HCT116 (cell line): ENCODE results near the gene TFPT. TPM values are rescaled to one million over a fixed set of nuclear protein-coding genes. Genes with fewer than 3 reads are reported as not detected.

Experiments used
- ATAC-seq: fragments of 200-7000 bp; cut with Tn5 transposase; 2 replicates; pipeline ENCODE4 v1.9.1; 2020; ENCODE audit warnings: mild to moderate bottlenecking, moderate library complexity
- BruUV-seq: library from RNA; stranded (reverse); fragments of 400-500 nt; replicated peaks from 2 replicates; lab custom pipeline; 2021; lab: Mats Ljungman, UMichigan
- CTCF ChIA-PET: fragments of 300-600 bp; sonication (Branson Sonifier 250); formaldehyde crosslinking; loops from one replicate; lab custom pipeline; 2021; ENCODE audit warnings: antibody characterized with exemption; lab: Charles Lee
- POLR2A ChIA-PET: fragments of 300-600, 350-600 bp; sonication (Branson Sonifier 250); formaldehyde crosslinking; loops from one replicate; lab custom pipeline; 2021; ENCODE audit warnings: antibody characterized with exemption; lab: Charles Lee
- RAD21 ChIA-PET, 2 experiments: fragments of 300-600 bp; sonication (Branson Sonifier 250); formaldehyde crosslinking; loops; one replicate each; lab custom pipeline; 2023; ENCODE audit warnings: low total read pairs in 2 of 2; ENCODE audit not compliant: uncharacterized antibody in 2 of 2, unreplicated experiment in 2 of 2, low non-redundant PET in 1 of 2; lab: Charles Lee
- DNase-seq: peaks from one replicate; pipeline ENCODE4 v3.0.0-alpha.2; 2010; ENCODE audit warnings: low read depth, low spot score
- H2AFZ ChIP-seq: fragments of 200-600 bp; shearing (Covaris generic), sonication (generic); 2 replicates; pipeline ENCODE4 v1.6.1; 2017; ENCODE audit warnings: low read depth, mixed run types, mixed read lengths, antibody characterized with exemption, low read length; ENCODE audit not compliant: poor library complexity, severe bottlenecking
- H3K27ac ChIP-seq: 2 replicates; pipeline ENCODE4 v1.5.1; 2012; ENCODE audit warnings: low read depth, low read length
- H3K27me3 ChIP-seq: fragments of 200-600 bp; sonication (generic); 2 replicates; pipeline ENCODE4 v1.6.1; 2016; ENCODE audit warnings: mixed run types, low read length, mixed read lengths; ENCODE audit not compliant: insufficient read depth
- H3K36me3 ChIP-seq, 2 experiments: fragments of 200-500 bp in 1 of 2; fragments of 200-600 bp in 1 of 2; sonication (Bioruptor generic) in 1 of 2; sonication (generic) in 1 of 2; 2 replicates each; pipeline versions ENCODE4 v1.5.1 to v1.6.1; 2014 to 2016; ENCODE audit warnings: low read length in 2 of 2, inconsistent platforms in 1 of 2, mixed read lengths in 1 of 2, mixed run types in 1 of 2; ENCODE audit not compliant: insufficient read depth in 2 of 2, control insufficient read depth in 1 of 2
- H3K4me1 ChIP-seq, 2 experiments: fragments of 200-600 bp in 1 of 2; sonication (generic) in 1 of 2; 2 replicates each; pipeline versions ENCODE4 v1.5.1 to v1.6.1; 2012 to 2017; ENCODE audit warnings: low read length in 2 of 2, inconsistent platforms in 1 of 2, mild to moderate bottlenecking in 1 of 2, mixed read lengths in 1 of 2, mixed run types in 1 of 2, moderate library complexity in 1 of 2; ENCODE audit not compliant: insufficient read depth in 2 of 2, control insufficient read depth in 1 of 2
- H3K4me2 ChIP-seq: fragments of 200-600 bp; sonication (generic); 2 replicates; pipeline ENCODE4 v1.6.1; 2017; ENCODE audit warnings: mixed run types, low read length, mixed read lengths
- H3K4me3 ChIP-seq, 2 experiments: fragments of 200-600 bp in 1 of 2; sonication (generic) in 1 of 2; replicated peaks in 1 of 2; 2 replicates each; pipeline ENCODE4 v1.5.1; 2011 to 2016; ENCODE audit warnings: low read length in 2 of 2, control low read depth in 1 of 2, low read depth in 1 of 2, mild to moderate bottlenecking in 1 of 2, mixed read lengths in 1 of 2, mixed run types in 1 of 2
- H3K79me2 ChIP-seq: fragments of 200-600 bp; sonication (generic); 2 replicates; pipeline ENCODE4 v1.6.1; 2017; ENCODE audit warnings: mild to moderate bottlenecking, mixed run types, low read length, moderate library complexity, mixed read lengths; ENCODE audit not compliant: insufficient read depth
- H3K9ac ChIP-seq: fragments of 200-600 bp; sonication (generic); 2 replicates; pipeline ENCODE4 v1.6.1; 2016; ENCODE audit warnings: low read length, mixed read lengths
- H3K9me2 ChIP-seq: fragments of 200-600 bp; sonication (generic), shearing (Covaris generic); 2 replicates; pipeline ENCODE4 v1.6.1; 2017; ENCODE audit warnings: mixed run types, mild to moderate bottlenecking, moderate library complexity; ENCODE audit not compliant: insufficient read depth
- H3K9me3 ChIP-seq, 2 experiments: fragments of 200-500 bp in 1 of 2; fragments of 200-600 bp in 1 of 2; sonication (Bioruptor generic) in 1 of 2; sonication (generic) in 1 of 2; 2 replicates each; pipeline ENCODE4 v1.6.1; 2014 to 2017; ENCODE audit warnings: low read length in 2 of 2, mixed read lengths in 2 of 2, inconsistent platforms in 1 of 2, low read depth in 1 of 2, mild to moderate bottlenecking in 1 of 2, mixed run types in 1 of 2, moderate library complexity in 1 of 2; ENCODE audit not compliant: control insufficient read depth in 1 of 2, insufficient read depth in 1 of 2
- H4K20me1 ChIP-seq: fragments of 200-600 bp; sonication (generic), shearing (Covaris generic); 2 replicates; pipeline ENCODE4 v1.6.1; 2017; ENCODE audit warnings: mixed run types, mild to moderate bottlenecking, moderate library complexity; ENCODE audit not compliant: insufficient read depth
- ATF3 ChIP-seq: IDR thresholded peaks from 2 replicates; pipeline ENCODE4 v1.6.1; 2012
- CBX3 ChIP-seq: IDR thresholded peaks from 2 replicates; pipeline ENCODE4 v1.6.1; 2012; ENCODE audit warnings: low read depth
- CEBPB ChIP-seq: IDR thresholded peaks from 2 replicates; pipeline ENCODE4 v1.6.1; 2012; ENCODE audit warnings: low read depth
- EGR1 ChIP-seq: IDR thresholded peaks from 2 replicates; pipeline ENCODE4 v1.6.1; 2012; ENCODE audit warnings: low read depth
- JUND ChIP-seq: IDR thresholded peaks from 2 replicates; pipeline ENCODE4 v1.6.1; 2012
- SIN3A ChIP-seq: IDR thresholded peaks from 2 replicates; pipeline ENCODE4 v1.6.1; 2012; ENCODE audit warnings: low read depth
- SP1 ChIP-seq: IDR thresholded peaks from 2 replicates; pipeline ENCODE4 v1.6.1; 2012; ENCODE audit warnings: low read depth
- SRF ChIP-seq: IDR thresholded peaks from 2 replicates; pipeline ENCODE4 v1.6.1; 2012; ENCODE audit warnings: low read depth
- TCF7L2 ChIP-seq: IDR thresholded peaks from 2 replicates; pipeline ENCODE4 v1.7.0; 2011; ENCODE audit warnings: borderline replicate concordance, inconsistent platforms; ENCODE audit not compliant: insufficient read depth, insufficient read length; ENCODE audit errors: extremely low read depth
- ZBTB33 ChIP-seq: IDR thresholded peaks from 2 replicates; pipeline ENCODE4 v1.6.1; 2011; ENCODE audit warnings: mild to moderate bottlenecking, low read length, moderate library complexity; ENCODE audit not compliant: insufficient replicate concordance; ENCODE audit errors: extremely low read depth
- ZNF274 ChIP-seq: fragments of 200-500 bp; sonication (Bioruptor generic); IDR thresholded peaks from 2 replicates; pipeline ENCODE4 v1.6.1; 2014; ENCODE audit warnings: mild to moderate bottlenecking, low read depth, low read length, inconsistent platforms
- intact Hi-C: fragments of 100-400 bp; cut with micrococcal nuclease; formaldehyde crosslinking; loops from 2 replicates; pipeline ENCODE4 v1.10.0; 2022
- total RNA-seq: library from RNA; stranded (reverse); gene quantifications from one replicate; pipeline ENCODE4 v1.2.1, GENCODE V29; 2021; ENCODE audit not compliant: unreplicated experiment
- TF ChIP-seq, protein P1 (sequence below): IDR thresholded peaks from 2 replicates; pipeline ENCODE4 v1.6.1; 2012; ENCODE audit warnings: low read depth

The TFPT gene
- total RNA-seq, 1 experiment from 2014 or later: 7.1 TPM

GRCh38 chr19:54152878-54153524 is 37.5 kb upstream of the TFPT start (continued):
- TF ChIP-seq, protein P1, sequence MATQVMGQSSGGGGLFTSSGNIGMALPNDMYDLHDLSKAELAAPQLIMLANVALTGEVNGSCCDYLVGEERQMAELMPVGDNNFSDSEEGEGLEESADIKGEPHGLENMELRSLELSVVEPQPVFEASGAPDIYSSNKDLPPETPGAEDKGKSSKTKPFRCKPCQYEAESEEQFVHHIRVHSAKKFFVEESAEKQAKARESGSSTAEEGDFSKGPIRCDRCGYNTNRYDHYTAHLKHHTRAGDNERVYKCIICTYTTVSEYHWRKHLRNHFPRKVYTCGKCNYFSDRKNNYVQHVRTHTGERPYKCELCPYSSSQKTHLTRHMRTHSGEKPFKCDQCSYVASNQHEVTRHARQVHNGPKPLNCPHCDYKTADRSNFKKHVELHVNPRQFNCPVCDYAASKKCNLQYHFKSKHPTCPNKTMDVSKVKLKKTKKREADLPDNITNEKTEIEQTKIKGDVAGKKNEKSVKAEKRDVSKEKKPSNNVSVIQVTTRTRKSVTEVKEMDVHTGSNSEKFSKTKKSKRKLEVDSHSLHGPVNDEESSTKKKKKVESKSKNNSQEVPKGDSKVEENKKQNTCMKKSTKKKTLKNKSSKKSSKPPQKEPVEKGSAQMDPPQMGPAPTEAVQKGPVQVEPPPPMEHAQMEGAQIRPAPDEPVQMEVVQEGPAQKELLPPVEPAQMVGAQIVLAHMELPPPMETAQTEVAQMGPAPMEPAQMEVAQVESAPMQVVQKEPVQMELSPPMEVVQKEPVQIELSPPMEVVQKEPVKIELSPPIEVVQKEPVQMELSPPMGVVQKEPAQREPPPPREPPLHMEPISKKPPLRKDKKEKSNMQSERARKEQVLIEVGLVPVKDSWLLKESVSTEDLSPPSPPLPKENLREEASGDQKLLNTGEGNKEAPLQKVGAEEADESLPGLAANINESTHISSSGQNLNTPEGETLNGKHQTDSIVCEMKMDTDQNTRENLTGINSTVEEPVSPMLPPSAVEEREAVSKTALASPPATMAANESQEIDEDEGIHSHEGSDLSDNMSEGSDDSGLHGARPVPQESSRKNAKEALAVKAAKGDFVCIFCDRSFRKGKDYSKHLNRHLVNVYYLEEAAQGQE: no peak
- TF ChIP-seq CEBPB (no peak), SP1 (no peak), CBX3 (no peak), SRF (no peak), TCF7L2 (no peak), SIN3A (no peak)

DNA sequence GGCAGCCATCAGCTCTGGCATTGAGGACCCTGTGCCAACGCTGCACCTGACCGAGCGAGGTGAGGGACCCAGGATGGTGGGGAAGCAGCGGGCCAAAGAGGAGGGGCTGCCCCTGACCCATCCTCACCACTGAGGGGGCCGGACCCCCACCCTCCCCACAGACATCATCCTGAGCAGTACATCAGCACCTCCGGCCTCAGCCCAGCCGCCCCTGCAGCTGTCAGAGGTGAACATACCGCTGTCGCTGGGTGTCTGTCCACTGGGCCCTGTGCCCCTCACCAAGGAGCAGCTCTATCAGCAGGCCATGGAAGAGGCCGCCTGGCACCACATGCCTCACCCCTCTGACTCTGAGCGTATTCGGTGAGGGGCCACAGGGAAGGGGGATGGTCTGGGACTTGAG is 36.8 kb upstream of the TFPT start:
- intact Hi-C loops: no loop called here
- H3K27ac ChIP-seq: no peak overlapping the region
- H3K79me2 ChIP-seq: no peaks in the 10 kb centered on the region
- no peaks in the 10 kb centered on the region for H4K20me1 ChIP-seq
- H3K4me1 ChIP-seq: no peaks in the 10 kb centered on the region
- no peak overlapping the region for H2AFZ ChIP-seq
- no peak overlapping the region for H3K4me3 ChIP-seq
- TF ChIP-seq JUND: no peak
- no peak for TF ChIP-seq ZBTB33
- no peak for TF ChIP-seq ZNF274
- no peak for TF ChIP-seq EGR1
- TF ChIP-seq ATF3: no peak
- H3K9ac ChIP-seq: no peak overlapping the region
- no TSS peak for BruUV-seq
- no peaks in the 10 kb centered on the region for H3K9me3 ChIP-seq
- ChIA-PET POLR2A (no interaction called here), RAD21 (no interaction called here), CTCF (no interaction called here)
- no peak overlapping the region for H3K4me2 ChIP-seq
- H3K27me3 ChIP-seq: no peaks in the 10 kb centered on the region
- H3K9me2 ChIP-seq: no peaks in the 10 kb centered on the region
- no peak for DNase-seq
- H3K36me3 ChIP-seq: peaks cover 60 to 71% of the 10 kb centered on the region in 2 experiments; a peak in 3 of 4 replicates
- ATAC-seq: no peak
